WTC11 (cell line): Measurements from ENCODE around the gene ATP4A.

Experiments used
- CREB1 ChIP-seq: sonication (generic); formaldehyde crosslinking; IDR thresholded peaks from 2 replicates; pipeline ENCODE4 v1.8.0; 2023; ENCODE audit warnings: mild to moderate bottlenecking, missing genetic modification reagents
- CTCF ChIP-seq: fragments of 200-600 bp; IDR thresholded peaks from 2 replicates; pipeline ENCODE4 v1.8.0; 2022; ENCODE audit warnings: antibody characterized with exemption
- TP53 ChIP-seq: sonication (generic); formaldehyde crosslinking; IDR thresholded peaks from 2 replicates; pipeline ENCODE4 v1.8.1; 2023; ENCODE audit warnings: mild to moderate bottlenecking, missing genetic modification reagents
- ZNF138 ChIP-seq: sonication (generic); formaldehyde crosslinking; conservative IDR thresholded peaks from 2 replicates; pipeline ENCODE4 v1.8.1; 2022; ENCODE audit warnings: mild to moderate bottlenecking, moderate library complexity, missing genetic modification reagents

- TF ChIP-seq ZNF138 (CRISPR knock-in tag) (no peak), CTCF (no peak), CREB1 (CRISPR knock-in tag) (no peak), TP53 (CRISPR knock-in tag) (no peak)
Measured at GRCh38 chr19:35556846-35557538, 6.5 kb downstream of the ATP4A start.
